HepG2 (cell line): ENCODE data around the gene NPIPB9. TPM values are rescaled to one million over a fixed set of nuclear protein-coding genes. Genes with fewer than 3 reads are reported as not detected.
A peak's percentile ranks its signal among the peaks of the same experiment; 100 is the strongest.
"Not testable (repeated sequence)": the region's sequence is repeated elsewhere in the genome, so short reads cannot be mapped to it uniquely, and the experiment has no call there.

ENCODE experiments used
- ATAC-seq: fragments of 200-7000 bp; cut with Tn5 transposase; 3 replicates; pipeline ENCODE4 v1.9.1; 2020; ENCODE audit warnings: mild to moderate bottlenecking, moderate library complexity
- Bru-seq: library from RNA; stranded (reverse); fragments of 400-500 nt; gene quantifications from one replicate; lab custom pipeline; 2021; lab: Mats Ljungman, UMichigan
- BruChase-seq, 2 experiments: library from RNA; stranded (reverse); fragments of 400-500 nt; gene quantifications; one replicate each; lab custom pipeline; 2021; lab: Mats Ljungman, UMichigan
- BruUV-seq: library from RNA; stranded (reverse); fragments of 400-500 nt; replicated peaks from 2 replicates; lab custom pipeline; 2021; lab: Mats Ljungman, UMichigan
- CTCF ChIA-PET: fragments of 300-600 bp; formaldehyde crosslinking; extraction: SDS; loops from one replicate; lab custom pipeline; 2021; ENCODE audit warnings: low total read pairs, inconsistent platforms, low intra/inter-chr PET ratio; lab: Yijun Ruan, JAX
- POLR2A ChIA-PET: fragments of 350-600 bp; sonication (Branson Sonifier 250); formaldehyde crosslinking; loops from one replicate; lab custom pipeline; 2020; ENCODE audit warnings: antibody characterized with exemption, inconsistent platforms; lab: Yijun Ruan, JAX
- DNase-seq: peaks from one replicate; pipeline ENCODE4 v3.0.0-alpha.2; 2015; ENCODE audit warnings: low spot score
- FAIRE-seq: peaks from 3 replicates; lab custom pipeline; 2011; peaks lifted over from hg19 to GRCh38; lab: Jason Lieb, UNC
- H2AFZ ChIP-seq: one replicate; pipeline ENCODE4 v1.6.1; 2011; ENCODE audit warnings: low read length, inconsistent platforms
- H3K27ac ChIP-seq: fragments of 300-600 bp; 3 replicates; pipeline ENCODE4 v1.8.0; 2011; ENCODE audit warnings: mixed run types, mild to moderate bottlenecking, mixed read lengths, low read length, inconsistent platforms; ENCODE audit not compliant: insufficient read depth; ENCODE audit errors: extremely low read length
- H3K27me3 ChIP-seq, 2 experiments: fragments of 200-600 bp in 1 of 2; 2 replicates in 1 of 2; 3 replicates in 1 of 2; pipeline versions ENCODE4 v1.6.0 to v1.8.0; 2011; ENCODE audit warnings: low read length in 2 of 2, mild to moderate bottlenecking in 2 of 2, moderate library complexity in 2 of 2, inconsistent platforms in 1 of 2; ENCODE audit not compliant: insufficient read depth in 2 of 2, control insufficient read depth in 1 of 2
- H3K36me3 ChIP-seq, 2 experiments: fragments of 200-600 bp in 1 of 2; replicated peaks in 1 of 2; 2 replicates in 1 of 2; 3 replicates in 1 of 2; pipeline versions ENCODE4 v1.5.1 to v1.8.0; 2011; ENCODE audit warnings: low read length in 2 of 2, inconsistent platforms in 1 of 2; ENCODE audit not compliant: insufficient read depth in 2 of 2, control insufficient read depth in 1 of 2
- H3K4me1 ChIP-seq: 2 replicates; pipeline ENCODE4 v1.5.1; 2012; ENCODE audit warnings: low read length, inconsistent platforms; ENCODE audit not compliant: insufficient read depth
- H3K4me2 ChIP-seq: 2 replicates; pipeline ENCODE4 v1.6.0; 2011; ENCODE audit warnings: low read depth, low read length, inconsistent platforms
- H3K4me3 ChIP-seq, 3 experiments: fragments of 200-600 bp in 1 of 3; sonication (generic), shearing (Covaris generic) in 1 of 3; replicated peaks in 1 of 3; 2 replicates each; pipeline ENCODE4 v1.5.1; 2011 to 2016; ENCODE audit warnings: low read length in 3 of 3, inconsistent platforms in 2 of 3, low read depth in 2 of 3, mild to moderate bottlenecking in 2 of 3, control low read depth in 1 of 3, mixed read lengths in 1 of 3; ENCODE audit not compliant: insufficient read depth in 1 of 3
- H3K79me2 ChIP-seq: one replicate; pipeline ENCODE4 v1.6.1; 2011; ENCODE audit warnings: low read length, inconsistent platforms; ENCODE audit not compliant: insufficient read depth
- H3K9ac ChIP-seq: 2 replicates; pipeline ENCODE4 v1.6.0; 2011; ENCODE audit warnings: mild to moderate bottlenecking, low read depth, low read length, inconsistent platforms; ENCODE audit not compliant: insufficient read depth
- H3K9me3 ChIP-seq: 2 replicates; pipeline ENCODE4 v1.5.1; 2012; ENCODE audit warnings: mild to moderate bottlenecking, low read length
- H4K20me1 ChIP-seq: 2 replicates; pipeline ENCODE4 v1.6.0; 2011; ENCODE audit warnings: inconsistent platforms, mild to moderate bottlenecking, low read length, moderate library complexity; ENCODE audit not compliant: insufficient read depth
- WGBS: methylation state at CpG from one replicate; pipeline ENCODE4 v1.1.6; 2017; ENCODE audit warnings: low lambda C conversion rate; 5-methylcytosine and 5-hydroxymethylcytosine counted together
- in situ Hi-C: cut with HindIII; loops from 2 replicates; pipeline ENCODE4 v1.10.0; 2017; ENCODE audit warnings: low pct_unique_long_range_greater_than_20kb; ENCODE audit not compliant: extremely low pct_ligation_motif_present
- intact Hi-C: fragments of 100-400 bp; cut with micrococcal nuclease; formaldehyde crosslinking; loops from one replicate; pipeline ENCODE4 v1.10.0; 2022; ENCODE audit not compliant: unreplicated experiment
- long read RNA-seq, 2 experiments: library from RNA in 1 of 2; library from polyadenylated mRNA in 1 of 2; stranded (forward) in 1 of 2; unstranded in 1 of 2; transcript quantifications; one replicate each; pipeline ENCODE4 v2.0.0, GENCODE V29; 2019 to 2022
- polyA minus RNA-seq, 3 experiments: library from RNA; depleted of rRNA, polyadenylated mRNA; stranded (reverse); fragments of >200 nt; gene quantifications; 2 replicates each; pipeline ENCODE4 v1.2.3, GENCODE V29; 2011; ENCODE audit warnings: low replicate concordance in 1 of 3
- polyA plus RNA-seq, 8 experiments: library from polyadenylated mRNA; depleted of rRNA in 3 of 8; stranded (reverse) in 7 of 8; unstranded in 1 of 8; fragments of >200 nt; fragmentation: Illumina TruSeq in 4 of 8; extraction: Trizol in 4 of 8; gene quantifications; 2 replicates each; pipeline versions ENCODE4 v1.2.1 to v1.2.3, GENCODE V29; 2011 to 2016; ENCODE audit warnings: low read depth in 4 of 8, missing spikeins in 1 of 8, mixed read lengths in 1 of 8; ENCODE audit not compliant: insufficient read depth in 1 of 8
- total RNA-seq, 5 experiments: library from RNA; depleted of rRNA; stranded (reverse); fragments of >200 nt; fragmentation: Illumina TruSeq; extraction: Trizol; gene quantifications; 2 replicates each; pipeline ENCODE4 v1.2.3, GENCODE V29; 2016; ENCODE audit warnings: low read depth in 1 of 5

The NPIPB9 gene
- total RNA-seq (2016; rRNA removed; fragmentation: Illumina TruSeq; extraction: Trizol) (0.29 and 1.0 TPM in 2 replicates), polyA plus RNA-seq (2011; rRNA removed) (0.52 and 0.77 TPM in 2 replicates), polyA minus RNA-seq (2011; rRNA and poly(A)+ RNA removed; ENCODE audit: low replicate concordance) (0.36 and 0.61 TPM in 2 replicates), Bru-seq, nascent RNA (percentile 40 among the genes with signal in this experiment), BruChase-seq, experiment 1, labeled RNA remaining after a 6-hour chase (percentile 53 among the genes with signal in this experiment), BruChase-seq, experiment 2, labeled RNA remaining after a 2-hour chase (percentile 53 among the genes with signal in this experiment)
- total RNA-seq (2016; cell fraction: cytosol; rRNA removed; fragmentation: Illumina TruSeq; extraction: Trizol; ENCODE audit: low read depth), result 0.20 TPM in 1 of 2 replicates, not detected in the other
- total RNA-seq (2016; cell fraction: insoluble cytoplasmic fraction; rRNA removed; fragmentation: Illumina TruSeq; extraction: Trizol), result 0.78 TPM in 1 of 2 replicates, not detected in the other
- 0.22 and 0.24 TPM in 2 replicates for total RNA-seq (2016; cell fraction: membrane; rRNA removed; fragmentation: Illumina TruSeq; extraction: Trizol)
- 5.1 and 6.0 TPM in 2 replicates for total RNA-seq (2016; cell fraction: nucleus; rRNA removed; fragmentation: Illumina TruSeq; extraction: Trizol)
- 0.12 and 0.13 TPM in 2 replicates for polyA plus RNA-seq (2011; cell fraction: cytosol; rRNA removed)
- polyA plus RNA-seq (2011; cell fraction: nucleus; rRNA removed), result 0.97 and 1.1 TPM in 2 replicates
- polyA plus RNA-seq (2012), result 0.83 and 0.87 TPM in 2 replicates
- polyA plus RNA-seq (2016; cell fraction: cytosol; fragmentation: Illumina TruSeq; extraction: Trizol; ENCODE audit: low read depth), result 0.08 TPM in 1 of 2 replicates, not detected in the other
- 0.24 TPM in 1 of 2 replicates, not detected in the other for polyA plus RNA-seq (2016; cell fraction: insoluble cytoplasmic fraction; fragmentation: Illumina TruSeq; extraction: Trizol; ENCODE audit: low read depth)
- polyA plus RNA-seq (2016; cell fraction: membrane; fragmentation: Illumina TruSeq; extraction: Trizol; ENCODE audit: low read depth), result 0.15 and 0.16 TPM in 2 replicates
- 3.7 and 4.3 TPM in 2 replicates for polyA plus RNA-seq (2016; cell fraction: nucleus; fragmentation: Illumina TruSeq; extraction: Trizol; ENCODE audit: insufficient read depth, low read depth)
- polyA minus RNA-seq (2011; cell fraction: cytosol; rRNA and poly(A)+ RNA removed), result not detected in 2 replicates
- polyA minus RNA-seq (2011; cell fraction: nucleus; rRNA and poly(A)+ RNA removed), result 3.6 and 7.2 TPM in 2 replicates
- long read RNA-seq, experiment 1, partial matches to known transcripts, result 0 of 1 reads
- long read RNA-seq, experiment 1, other reads (novel, unspliced or antisense), result 1 of 1 reads
- long read RNA-seq, experiment 2, partial matches to known transcripts, result 0 of 1 reads
- long read RNA-seq, experiment 2, other reads (novel, unspliced or antisense), result 1 of 1 reads

GRCh38 chr16:28751487-28751886, at the start of gene NPIPB9:
Gene NPIPB9 (plus strand): TSS chr16:28751787.
- H3K79me2 ChIP-seq, intact Hi-C loops, H3K27me3 ChIP-seq, CTCF ChIA-PET, BruUV-seq, H3K4me2 ChIP-seq, ATAC-seq, H2AFZ ChIP-seq, H3K36me3 ChIP-seq, H4K20me1 ChIP-seq, DNase-seq, FAIRE-seq, POLR2A ChIA-PET, H3K9me3 ChIP-seq, H3K9ac ChIP-seq, H3K4me3 ChIP-seq, in situ Hi-C loops, H3K4me1 ChIP-seq, H3K27ac ChIP-seq: not testable (repeated sequence)
- WGBS, result no CpG with 5 or more reads among the region's 5 CpGs

GRCh38 chr16:28704246-28704645, 47.3 kb upstream of the NPIPB9 start:
- in situ Hi-C loops, result not testable (repeated sequence)

GRCh38 chr16:28711220-28712083, 40.1 kb upstream of the NPIPB9 start, which contains the start of gene EIF3C:
Gene EIF3C (plus strand): TSS chr16:28711464. CDS start chr16:28711687, 223 bp downstream.
- Histone ChIP-seq H3K4me3 (peak within 1 kb of the TSS in 1 of 3 experiments; percentile 26; a peak in 1 of 6 replicates), H3K4me2 (0 out of 2 replicates have a peak within 1 kb of the TSS, but pooled peaks have one; percentile 32)
- H3K27me3 ChIP-seq, H3K9ac ChIP-seq, POLR2A ChIA-PET, in situ Hi-C loops, H3K27ac ChIP-seq, CTCF ChIA-PET, H2AFZ ChIP-seq, H3K79me2 ChIP-seq, H3K4me1 ChIP-seq, H3K9me3 ChIP-seq, H3K36me3 ChIP-seq, H4K20me1 ChIP-seq, intact Hi-C loops, BruUV-seq, DNase-seq: not testable (repeated sequence)
- no CpG with 5 or more reads among the region's 66 CpGs for WGBS
- peak; percentile 87 for FAIRE-seq
- ATAC-seq, result peak; percentile 98

More at GRCh38 chr16:28704246-28704645, 47.3 kb upstream of the NPIPB9 start:
- BruUV-seq, FAIRE-seq, H3K27ac ChIP-seq, H3K9ac ChIP-seq, ATAC-seq, H3K79me2 ChIP-seq, CTCF ChIA-PET, H3K4me2 ChIP-seq, H3K9me3 ChIP-seq, H3K4me3 ChIP-seq, H4K20me1 ChIP-seq, H2AFZ ChIP-seq, H3K36me3 ChIP-seq, DNase-seq, POLR2A ChIA-PET, H3K4me1 ChIP-seq, intact Hi-C loops, H3K27me3 ChIP-seq: not testable (repeated sequence)
- no CpG with 5 or more reads among the region's 7 CpGs for WGBS
